Measurements from ENCODE around the gene CELF4.

Gene CELF4

GRCh38 chr18:37381554-37381953, 184.0 kb downstream of the CELF4 start:
- no peak for DNase-seq (ENCODE audit: low read depth)
- TF ChIP-seq CTCF (conservative IDR thresholded peaks at IDR 0.05; ENCODE audit: low read length), result no peak
- no peak overlapping the region for H3K4me3 ChIP-seq (ENCODE audit: low read length)

DNA sequence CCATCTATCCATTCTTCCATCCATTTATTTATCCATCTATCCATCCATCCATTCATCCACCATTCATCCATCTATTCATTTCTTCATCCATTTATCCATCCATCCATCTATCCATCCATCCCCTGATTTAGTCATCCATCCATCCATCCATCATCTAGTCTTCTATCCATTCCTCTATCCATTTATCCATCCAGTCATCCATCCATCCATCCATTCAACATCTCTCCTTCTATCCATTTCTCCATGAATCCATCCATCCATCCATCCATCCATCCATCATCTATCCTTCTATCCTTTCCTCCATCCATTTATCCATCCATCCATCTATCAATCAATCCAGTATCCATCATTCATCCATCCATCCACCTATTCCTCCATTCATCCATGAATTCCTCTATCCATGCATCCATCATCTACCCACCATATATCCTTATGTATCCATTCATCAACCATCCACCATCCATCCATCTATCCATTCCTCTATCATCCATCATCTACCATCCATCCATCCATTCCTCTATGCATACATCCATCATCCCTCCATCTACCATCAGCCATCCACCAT, 185.0 kb downstream of the CELF4 start:
- no peak overlapping the region for H3K4me3 ChIP-seq (ENCODE audit: low read length)
- DNase-seq (ENCODE audit: low read depth), result no peak
- no peak for TF ChIP-seq CTCF (conservative IDR thresholded peaks at IDR 0.05; ENCODE audit: low read length)

DNA sequence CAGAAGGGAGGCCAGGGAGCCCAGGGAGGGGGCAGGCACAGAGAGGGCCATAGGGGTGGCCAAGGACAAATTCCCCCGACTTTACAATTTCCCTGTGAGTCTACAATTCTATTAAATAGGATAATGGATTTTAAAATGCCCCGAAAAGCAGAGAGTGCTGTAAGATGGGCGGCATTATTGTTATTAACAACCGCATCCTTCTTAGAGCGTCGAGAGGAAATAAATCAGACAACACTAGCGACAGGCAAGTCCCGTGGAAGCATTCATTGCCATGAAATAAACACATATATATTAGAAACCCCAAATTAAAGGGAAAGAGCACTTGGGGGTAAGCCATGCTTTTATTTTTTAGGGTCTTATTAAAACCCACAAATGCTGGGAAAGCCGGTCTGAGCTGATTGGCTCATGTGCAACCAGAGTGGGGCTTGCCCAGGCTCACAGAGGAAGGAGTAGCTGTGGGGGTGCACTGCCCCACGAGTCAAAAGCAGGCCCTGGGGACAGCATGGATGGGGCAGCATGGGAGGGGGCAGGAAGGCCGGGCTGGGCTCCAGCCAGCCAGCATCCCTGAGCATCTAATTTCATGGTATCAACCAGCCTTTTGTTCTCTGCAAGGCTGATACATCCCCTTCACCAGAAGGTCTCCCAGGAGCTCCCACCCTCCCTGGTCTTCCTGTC, 187.1 kb downstream of the CELF4 start:
- TF ChIP-seq CTCF (conservative IDR thresholded peaks at IDR 0.05; ENCODE audit: low read length), result no peak
- DNase-seq (ENCODE audit: low read depth), result no peak
- no peak overlapping the region for H3K4me3 ChIP-seq (ENCODE audit: low read length)

- TF ChIP-seq CTCF (conservative IDR thresholded peaks at IDR 0.05; ENCODE audit: low read length), result no peak
- DNase-seq (ENCODE audit: low read depth), result no peak
- no peak overlapping the region for H3K4me3 ChIP-seq (ENCODE audit: low read length)
Measured at GRCh38 chr18:37375181-37375580, 190.4 kb downstream of the CELF4 start.

DNA sequence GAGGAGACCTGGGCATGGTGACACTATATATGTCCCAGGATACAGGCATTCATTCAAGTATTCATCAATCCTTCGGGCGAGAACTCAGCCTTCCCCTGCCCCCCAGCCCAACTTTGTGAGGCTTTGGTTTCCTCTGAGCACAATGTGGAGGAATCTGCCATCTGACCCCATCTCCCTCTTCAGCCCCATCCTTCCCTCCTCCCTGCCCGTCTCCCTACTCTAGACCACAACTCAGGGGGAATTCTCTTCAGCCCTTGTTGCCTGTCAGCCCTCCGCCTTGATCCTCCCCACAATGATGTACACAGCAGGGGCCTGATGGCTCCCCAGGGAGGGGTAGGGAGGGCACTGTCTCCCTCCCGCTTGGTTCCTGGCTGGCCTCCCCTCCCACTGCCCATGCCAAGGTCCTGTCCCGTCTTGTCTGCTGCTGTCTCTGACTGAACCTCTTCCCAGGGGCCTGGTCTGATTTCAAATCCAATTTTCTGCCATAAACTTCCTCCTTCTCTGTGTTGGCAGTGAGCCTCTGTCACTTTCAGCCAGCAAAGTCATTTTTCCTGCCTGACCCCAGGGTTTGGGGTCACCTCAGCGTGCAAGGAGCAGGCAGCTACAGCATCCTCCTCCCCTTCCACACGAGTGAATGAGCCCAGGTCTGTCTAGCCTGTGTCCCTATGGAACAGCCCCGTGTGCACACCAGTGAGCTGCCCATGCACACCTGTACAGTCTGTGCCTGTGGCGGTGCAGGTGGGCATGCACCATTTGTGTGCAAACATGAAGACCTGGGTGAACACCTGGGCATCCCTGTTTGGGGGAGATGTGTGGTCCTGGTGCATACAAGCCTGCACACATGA, 197.3 kb downstream of the CELF4 start:
- no peak overlapping the region for H3K4me3 ChIP-seq (ENCODE audit: low read length)
- no peak for TF ChIP-seq CTCF (conservative IDR thresholded peaks at IDR 0.05; ENCODE audit: low read length)
- DNase-seq (ENCODE audit: low read depth), result no peak

DNA sequence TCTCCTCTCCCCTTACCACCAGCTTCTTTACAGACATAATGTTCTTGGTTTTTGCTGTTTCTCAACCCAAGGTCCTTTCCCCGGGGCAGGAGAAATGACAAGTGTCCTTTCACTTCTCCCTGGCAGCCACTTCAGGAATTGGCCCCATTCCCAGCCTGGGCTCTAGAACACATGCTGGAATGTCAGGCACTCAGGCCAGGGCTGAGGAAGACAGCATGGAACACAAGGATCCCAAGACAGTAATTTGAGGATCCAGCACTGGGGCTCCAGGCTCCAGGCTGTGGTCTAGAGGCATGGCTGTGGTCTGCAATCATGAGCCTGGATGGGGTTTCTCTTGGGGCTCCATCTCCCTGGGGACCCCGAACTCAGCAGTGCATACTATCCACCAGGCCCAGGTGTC, 201.4 kb downstream of the CELF4 start:
- DNase-seq (ENCODE audit: low read depth), result peak; percentile 18
- no peak for TF ChIP-seq CTCF (conservative IDR thresholded peaks at IDR 0.05; ENCODE audit: low read length)

More for the DNA sequence above, 201.4 kb downstream of the CELF4 start:
- no peak overlapping the region for H3K4me3 ChIP-seq (ENCODE audit: low read length)

All from AG10803 (cell line).